ENCODE data around the gene PPIG.

DNA sequence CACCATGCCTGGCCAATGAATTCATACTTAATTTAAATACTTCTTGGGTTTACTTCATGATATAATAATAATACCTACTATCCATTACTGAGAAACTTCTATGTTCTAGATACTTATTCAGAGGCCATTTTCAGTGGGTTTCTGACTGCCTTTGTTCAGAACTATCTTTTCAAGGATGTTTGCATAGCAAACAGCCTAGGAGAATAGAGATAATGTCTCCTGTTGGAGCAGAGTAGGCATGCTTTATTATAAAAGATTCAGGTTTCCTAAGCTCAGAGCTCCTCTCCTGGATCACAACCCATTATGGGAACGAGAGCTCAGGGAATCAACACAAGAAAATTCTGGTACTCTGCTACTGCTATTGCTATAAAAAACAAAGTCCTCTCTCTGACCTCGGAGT is 21.6 kb upstream of the PPIG start:
- TF ChIP-seq CTCF (IDR thresholded peaks at IDR 0.05; ENCODE audit: borderline replicate concordance, extremely low read depth, low read length, poor library complexity, severe bottlenecking) (no peak), EZH2 (IDR thresholded peaks at IDR 0.05; ENCODE audit: borderline replicate concordance, low read depth, low read length, severe bottlenecking) (no peak)
